Activated CD8-positive, alpha-beta memory T cell treated with anti-CD3 and anti-CD28 coated beads for 24 hours (primary cell): ENCODE measurements around the gene SLC9A7.

Source experiments
- DNase-seq: peaks from one replicate; pipeline ENCODE4 v3.0.0-alpha.2; 2020

SLC9A7 gene

DNA sequence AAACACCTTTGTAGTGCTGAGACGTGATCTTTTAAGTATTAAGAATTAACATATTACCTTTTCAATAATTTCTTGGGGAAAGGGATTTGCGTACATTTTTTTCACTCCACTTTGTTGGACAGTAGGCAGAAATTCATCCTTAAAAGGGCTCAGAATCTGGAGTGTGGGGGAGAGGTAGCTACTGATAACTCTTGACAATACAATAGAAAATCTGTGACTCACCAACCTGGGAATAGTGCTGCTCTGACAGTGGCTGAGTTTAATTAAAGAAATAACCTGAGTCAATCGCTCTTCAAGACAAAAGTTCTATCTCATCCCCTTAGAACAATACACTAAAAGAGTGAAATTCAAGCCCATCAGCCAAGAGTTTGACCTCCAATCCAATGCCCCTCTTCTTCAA is 60.2 kb downstream of the SLC9A7 start:
- DNase-seq, result no peak

DNA sequence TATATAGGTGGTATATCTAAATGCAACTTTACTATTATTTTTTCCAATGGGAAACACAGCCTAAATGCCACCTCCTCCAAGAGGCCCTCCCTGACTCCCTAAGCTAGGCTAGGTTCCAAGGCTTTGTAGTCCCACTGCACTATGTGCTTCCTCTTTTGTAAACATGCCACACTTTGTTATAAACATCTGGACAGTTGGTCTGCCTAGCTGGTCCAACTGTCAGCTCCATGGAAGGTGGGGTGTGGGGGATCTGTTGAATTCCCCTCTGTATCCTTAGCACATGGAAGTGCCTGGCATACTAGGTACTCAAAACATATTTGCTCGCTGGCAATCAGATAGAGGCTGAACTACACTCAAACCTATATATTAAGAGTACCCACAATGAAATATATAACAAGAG is 63.4 kb downstream of the SLC9A7 start:
- no peak for DNase-seq

DNA sequence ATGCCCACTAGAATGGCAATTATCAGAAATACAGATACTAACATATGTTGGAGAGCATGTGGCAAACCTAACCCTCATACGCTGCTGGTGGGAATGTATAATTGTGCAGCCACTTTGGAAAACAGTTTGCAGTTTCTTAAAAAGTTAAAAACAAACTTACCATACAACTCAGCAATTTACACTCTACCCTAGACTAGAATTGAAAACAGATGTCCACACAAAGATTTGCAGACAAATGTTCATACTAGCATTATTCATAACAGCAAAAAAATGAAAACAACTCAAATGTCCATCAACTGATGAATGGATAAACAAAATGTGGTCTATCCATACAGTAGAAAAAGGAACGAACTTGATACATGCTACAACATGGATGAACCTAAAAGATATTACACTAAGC is 64.4 kb downstream of the SLC9A7 start:
- no peak for DNase-seq

DNA sequence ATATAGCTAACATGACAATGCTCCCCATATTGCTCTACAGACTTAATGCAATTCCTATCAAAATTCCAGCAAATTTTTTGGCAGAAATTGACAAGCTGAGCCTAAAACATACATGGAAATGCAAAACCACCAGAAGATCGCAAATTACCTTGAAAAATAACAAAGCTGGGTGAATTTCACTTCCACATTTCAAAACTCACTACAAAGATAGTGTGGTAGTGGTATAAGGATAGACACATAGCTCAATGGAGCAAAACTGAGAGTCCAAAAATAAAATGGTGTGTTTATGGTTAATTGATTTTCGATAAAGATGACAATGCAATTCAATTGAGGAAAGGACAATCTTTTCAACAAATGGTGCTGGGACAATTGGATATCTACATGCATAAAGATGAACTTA is 65.8 kb downstream of the SLC9A7 start:
- no peak for DNase-seq

DNA sequence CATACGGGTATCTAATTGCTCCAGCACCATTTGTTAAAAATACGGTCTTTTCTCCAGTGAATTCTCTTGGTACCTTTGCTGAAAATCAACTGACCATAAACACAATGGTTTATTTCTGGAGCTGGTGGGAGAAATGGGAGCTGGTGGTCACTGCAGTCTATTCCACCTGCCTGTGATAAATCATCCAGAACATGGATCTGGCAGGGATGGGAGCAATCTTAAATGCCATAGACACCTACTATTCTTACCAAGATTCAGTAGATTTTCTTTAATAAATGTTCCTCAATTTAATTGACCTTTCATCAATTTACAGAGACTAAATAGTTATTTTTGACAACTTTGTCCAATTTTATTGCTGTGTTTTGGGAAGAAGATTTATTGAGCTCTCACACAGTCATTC is 68.1 kb downstream of the SLC9A7 start:
- no peak for DNase-seq

DNA sequence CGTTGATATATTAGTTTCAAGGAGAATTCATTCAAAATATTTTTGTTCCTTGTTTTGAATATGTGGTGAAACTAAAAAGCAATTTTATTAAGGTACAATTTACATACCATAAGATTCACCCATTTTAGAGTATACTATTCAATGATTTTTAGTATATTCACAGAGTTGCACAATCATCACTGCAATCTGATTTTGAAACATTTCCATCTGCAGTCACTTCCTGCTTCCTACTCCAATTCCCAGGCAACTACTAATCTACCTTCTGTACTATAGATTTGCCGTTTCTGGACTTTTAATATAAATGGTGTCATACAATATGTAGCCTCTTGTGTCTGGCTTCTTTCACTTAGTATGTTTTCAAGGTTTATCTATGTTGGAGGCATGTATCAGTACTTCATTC is 71.3 kb downstream of the SLC9A7 start:
- no peak for DNase-seq

DNA sequence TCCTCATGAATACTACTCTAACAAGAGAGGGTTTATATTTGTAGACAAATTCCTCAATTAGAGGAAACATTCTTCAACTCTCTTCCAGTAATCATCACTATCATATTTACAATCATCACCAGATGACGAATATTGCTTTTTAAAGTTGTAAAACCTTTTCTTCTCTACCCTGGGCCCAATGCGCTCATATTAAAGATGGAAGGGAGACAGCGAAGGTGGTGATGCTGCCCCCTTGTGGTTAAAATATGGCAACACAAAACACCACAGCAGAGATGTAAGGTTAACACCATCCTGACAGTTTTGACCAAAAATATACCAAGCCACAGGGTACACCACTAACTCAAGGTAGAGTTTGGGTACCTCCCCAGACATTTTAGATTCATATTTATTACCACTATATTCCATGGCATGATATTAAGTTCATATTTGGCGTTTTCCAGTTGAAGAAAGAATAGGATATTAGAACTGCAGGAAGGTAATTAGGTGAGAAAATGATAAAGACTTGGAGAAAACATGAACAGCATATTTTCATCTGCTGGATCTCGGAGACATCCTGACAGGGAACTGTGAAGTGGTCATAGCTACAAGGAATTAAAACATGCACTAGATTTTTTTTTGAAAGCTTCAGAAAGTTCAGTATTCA is 72.8 kb downstream of the SLC9A7 start:
- no peak for DNase-seq

DNA sequence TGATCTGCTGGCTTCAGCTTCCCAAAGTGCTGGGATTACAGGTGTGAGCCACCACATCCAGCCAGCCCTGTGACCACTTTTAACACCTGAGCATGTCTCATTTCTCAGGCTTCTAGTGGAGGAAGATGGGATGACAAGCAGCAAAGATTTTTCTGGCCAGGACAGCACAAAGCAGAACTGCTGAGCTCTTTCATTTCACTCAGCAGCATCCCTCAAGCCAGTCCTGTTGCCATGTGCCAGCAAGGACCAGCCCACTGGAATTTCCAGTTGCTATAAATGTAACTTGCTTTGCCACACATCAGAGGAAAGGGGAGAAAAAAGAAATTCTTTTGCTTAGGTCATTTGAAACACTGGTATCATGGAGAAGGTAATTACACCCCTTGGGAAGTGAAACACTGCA is 75.9 kb downstream of the SLC9A7 start:
- no peak for DNase-seq

DNA sequence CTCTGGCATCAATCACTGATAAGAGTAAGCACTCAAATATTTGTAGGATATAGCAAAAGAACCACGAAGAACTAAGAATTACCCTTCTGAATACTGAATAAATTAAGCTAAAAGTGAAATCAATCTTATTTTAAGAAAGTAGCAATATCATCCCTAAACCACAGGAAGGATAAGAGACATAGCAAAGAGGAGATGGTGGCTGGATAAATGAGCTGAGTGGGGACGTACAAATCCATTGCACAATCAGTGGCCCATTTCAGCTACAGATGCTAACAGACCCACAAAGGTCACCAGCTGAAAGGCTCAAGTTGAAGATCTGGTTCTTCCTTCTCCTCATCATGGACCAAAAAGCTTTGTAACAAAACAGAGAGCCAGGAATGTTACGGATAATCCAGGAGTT is 77.1 kb downstream of the SLC9A7 start:
- DNase-seq, result no peak

DNA sequence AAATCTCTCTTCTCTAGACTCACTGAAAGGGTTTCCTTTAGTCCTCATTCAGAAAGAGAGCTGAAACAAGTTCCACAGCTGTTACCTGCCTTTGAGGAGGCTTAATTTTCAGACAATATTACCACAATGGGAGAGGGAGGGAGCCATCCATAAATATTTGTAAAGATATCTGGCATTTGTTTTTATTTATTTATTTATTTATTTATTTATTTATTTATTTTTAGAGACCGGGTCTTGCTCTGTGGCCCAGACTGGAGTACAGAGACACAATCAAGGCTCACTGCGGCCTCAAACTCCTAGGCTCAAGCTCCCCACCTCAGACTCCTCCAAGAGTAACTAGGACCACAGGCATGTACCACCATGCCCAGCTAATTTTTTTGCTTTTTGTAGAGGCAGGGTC is 80.7 kb downstream of the SLC9A7 start:
- no peak for DNase-seq

DNA sequence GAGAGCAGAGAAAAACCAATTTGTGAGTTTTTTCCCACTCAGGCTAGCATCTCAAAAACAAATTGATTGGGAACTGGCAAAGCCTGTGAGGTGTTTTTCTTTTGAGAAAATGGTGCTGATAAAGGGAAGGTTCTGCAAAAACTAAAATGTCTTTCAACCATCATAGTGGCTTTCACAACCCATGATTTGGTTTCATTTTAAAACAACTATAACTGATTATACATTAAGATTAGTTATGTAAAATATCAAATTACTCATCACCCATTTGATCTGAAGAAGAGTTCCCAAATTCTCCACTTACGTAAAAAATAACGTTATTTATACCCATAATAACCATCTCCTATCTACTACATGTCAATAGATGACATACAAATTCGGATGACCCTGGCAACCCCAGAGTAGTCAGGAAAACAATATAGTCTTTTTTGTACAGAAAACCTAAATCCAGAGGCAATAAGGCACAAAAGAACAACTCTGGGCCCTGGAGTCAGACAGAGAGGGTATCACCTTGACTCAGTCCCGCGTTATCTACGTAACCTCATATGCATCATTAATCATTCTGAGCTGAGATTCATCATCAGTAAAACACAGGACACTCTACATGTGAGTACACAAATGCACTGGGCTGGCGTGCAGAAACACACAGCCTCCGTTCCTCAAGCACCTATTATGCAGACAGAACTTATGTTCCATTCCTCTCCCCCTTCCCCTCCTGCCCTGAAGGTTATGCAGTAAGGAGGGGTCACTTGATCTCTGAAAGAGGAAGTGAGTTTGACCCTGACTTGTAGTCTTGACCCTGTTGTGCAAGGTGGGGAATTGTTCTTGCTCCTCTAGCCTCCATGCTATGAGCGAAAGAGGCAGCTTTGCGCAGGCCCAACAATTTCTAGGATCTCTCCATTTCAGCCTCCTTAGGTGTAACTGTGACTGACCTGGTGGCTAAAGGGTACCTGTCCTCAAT is 82.2 kb downstream of the SLC9A7 start:
- DNase-seq, result no peak

DNA sequence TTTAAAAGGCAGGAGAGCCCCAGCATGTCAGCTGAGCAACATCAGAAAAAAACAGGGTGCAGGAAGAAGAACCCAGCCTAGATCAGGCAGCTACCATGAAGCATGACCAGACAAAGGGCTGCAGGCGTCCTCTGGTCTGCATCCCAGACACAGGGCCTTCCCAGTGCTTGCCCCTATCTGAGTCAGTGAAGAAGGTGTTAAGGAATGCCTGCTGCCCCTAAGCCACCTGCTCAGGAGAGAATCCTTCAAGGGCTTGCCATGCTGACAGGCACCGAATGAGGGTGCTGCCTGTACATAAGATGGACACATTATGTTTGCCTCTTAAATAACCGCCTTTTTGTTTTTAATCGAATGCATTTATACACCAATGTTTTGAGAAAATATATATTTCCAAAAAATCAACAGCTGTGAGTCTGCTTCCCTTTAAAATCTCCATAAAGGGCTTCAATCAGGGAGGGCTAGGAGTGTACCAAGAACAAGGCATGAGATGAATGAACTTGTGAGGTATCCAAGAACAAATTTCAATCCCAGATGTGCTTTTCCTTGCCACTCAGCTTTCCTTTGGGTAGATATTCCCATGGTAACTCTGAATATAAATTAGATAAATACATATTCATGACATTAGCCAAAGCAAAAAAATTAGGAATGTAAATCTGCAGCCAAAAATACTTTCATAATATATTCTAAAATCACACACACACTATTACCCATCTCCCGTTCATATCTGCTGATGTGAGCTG is 85.1 kb downstream of the SLC9A7 start:
- no peak for DNase-seq

DNA sequence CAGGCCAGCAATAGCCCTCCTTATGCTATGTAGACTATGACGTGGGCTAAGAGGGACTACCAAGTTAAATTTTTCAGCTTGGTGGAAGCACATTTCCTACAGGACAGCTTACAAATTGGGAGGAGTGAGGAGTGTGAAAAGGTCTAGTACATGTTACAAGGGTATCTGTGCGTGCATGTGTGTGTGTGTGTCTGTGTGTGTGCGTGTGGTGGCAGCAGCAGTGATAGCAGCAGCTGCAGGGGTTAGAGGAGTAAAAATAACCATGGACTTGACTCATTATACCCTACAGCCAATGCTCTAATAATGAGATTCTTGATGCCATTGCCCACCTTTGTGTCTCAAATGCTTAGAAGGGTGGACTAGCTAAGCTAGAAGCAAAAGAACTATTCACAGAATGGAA is 88.6 kb downstream of the SLC9A7 start:
- no peak for DNase-seq

DNA sequence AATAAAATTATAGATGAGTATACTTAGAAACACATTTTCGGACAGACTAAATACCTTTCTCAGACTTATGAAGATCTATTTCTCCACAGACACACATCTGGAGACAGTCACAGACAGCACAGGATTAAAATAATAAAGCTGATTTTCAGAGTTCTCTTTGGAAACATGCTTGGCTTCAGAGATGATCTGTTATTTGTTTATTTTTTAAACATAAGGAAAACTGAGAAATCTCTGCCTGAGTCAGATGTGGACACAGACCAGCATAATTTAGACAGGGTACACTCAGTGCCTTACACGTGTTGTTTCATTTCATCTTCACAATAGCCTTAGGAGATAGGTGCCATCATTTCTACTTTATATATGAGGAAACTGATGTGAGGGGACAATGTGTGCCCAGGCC is 92.1 kb downstream of the SLC9A7 start:
- DNase-seq, result no peak

DNA sequence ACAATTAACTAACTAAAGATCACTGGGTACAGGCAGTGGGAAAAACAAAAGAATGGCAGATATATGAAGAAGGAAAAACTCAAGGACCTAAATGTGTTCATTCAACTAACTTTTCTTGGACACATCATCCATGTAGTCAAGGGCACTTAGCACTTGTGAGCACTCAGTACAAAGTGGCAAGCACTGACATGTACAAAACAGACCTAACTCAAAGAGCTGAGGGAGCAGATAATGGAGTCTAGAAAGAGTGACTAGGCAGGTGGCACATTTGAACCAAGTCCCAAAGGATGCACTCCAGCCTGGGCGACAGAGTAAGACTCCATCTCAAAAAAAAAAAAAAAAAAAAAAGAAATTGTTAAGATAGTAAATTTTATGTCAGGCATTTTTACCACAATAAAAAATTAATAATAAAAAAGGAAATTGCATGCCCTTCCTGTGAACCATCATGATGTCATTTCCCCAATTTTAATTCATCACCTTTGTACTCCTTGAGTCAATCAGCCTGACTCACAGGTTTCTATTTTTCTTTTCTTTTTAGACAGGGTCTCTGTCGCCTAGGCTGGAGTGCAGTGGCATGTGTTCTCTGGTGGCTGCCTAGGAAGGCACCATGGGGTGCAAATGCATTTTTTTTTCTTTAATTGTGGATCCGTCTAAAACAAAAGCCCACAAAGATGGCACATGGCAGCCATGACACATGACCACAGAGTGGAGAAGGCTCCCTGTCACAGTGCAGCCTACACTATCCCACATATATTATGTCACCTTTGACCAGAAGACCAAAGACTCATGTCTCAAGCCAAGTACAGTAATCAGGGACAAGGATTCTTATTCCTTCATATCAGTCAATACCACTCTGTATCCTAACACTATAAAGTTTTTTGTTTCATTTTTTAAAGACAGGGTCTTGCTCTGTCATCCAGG is 93.4 kb downstream of the SLC9A7 start:
- DNase-seq, result no peak

DNA sequence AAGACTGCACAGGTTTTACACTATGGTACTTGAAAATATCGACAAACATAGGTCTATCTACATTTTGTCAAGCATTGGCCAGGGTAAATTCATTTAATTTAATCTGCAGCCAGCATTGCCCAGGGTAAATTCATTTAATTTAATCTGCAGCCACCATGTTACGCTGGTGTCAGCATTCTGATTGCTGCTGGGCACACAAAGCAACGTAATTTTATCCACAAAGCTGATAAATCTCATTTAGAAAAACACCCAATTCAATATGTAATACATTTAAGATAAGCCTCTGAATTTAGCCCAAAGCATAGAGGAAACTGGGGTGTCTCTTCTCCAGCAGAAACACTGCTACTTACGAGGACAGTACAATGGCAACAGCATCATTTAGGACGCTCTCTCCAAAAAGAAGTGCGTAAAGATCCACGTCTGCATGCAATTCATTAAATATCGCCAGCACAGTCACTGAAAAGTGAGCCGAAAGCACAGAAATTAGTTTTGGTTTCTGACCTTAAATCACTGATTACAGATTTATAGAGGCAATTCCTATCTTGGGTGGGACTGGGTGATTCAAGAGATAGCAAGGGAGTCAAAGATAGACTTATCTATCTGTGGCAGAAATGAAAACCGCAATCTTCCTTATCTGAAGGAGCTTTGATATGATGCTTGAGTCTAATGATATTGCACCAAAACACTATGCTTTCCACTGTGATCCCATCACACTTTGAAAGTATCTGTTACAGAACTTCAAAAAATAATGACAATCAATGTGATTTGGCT is 96.5 kb downstream of the SLC9A7 start:
- DNase-seq, result no peak

DNA sequence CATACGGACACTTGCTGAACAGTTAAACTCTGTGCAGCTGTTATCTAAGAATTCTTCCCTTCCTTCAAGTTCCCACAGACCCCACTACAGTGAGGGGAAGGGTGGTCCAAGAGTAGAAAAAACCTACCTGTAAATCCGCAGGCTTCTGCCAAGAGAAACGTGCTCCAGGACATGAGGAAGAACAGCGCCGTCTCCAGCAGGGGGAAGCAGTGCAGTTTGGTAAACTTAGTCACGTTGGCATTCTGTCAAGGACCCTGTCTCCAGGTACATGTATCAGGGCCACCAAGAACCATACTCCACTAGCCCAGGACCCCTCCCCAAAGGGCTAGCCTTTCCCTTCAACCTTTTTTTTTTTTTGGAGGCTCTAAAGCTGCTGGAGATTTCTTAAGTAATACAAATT is 105.4 kb downstream of the SLC9A7 start:
- DNase-seq, result no peak

DNA sequence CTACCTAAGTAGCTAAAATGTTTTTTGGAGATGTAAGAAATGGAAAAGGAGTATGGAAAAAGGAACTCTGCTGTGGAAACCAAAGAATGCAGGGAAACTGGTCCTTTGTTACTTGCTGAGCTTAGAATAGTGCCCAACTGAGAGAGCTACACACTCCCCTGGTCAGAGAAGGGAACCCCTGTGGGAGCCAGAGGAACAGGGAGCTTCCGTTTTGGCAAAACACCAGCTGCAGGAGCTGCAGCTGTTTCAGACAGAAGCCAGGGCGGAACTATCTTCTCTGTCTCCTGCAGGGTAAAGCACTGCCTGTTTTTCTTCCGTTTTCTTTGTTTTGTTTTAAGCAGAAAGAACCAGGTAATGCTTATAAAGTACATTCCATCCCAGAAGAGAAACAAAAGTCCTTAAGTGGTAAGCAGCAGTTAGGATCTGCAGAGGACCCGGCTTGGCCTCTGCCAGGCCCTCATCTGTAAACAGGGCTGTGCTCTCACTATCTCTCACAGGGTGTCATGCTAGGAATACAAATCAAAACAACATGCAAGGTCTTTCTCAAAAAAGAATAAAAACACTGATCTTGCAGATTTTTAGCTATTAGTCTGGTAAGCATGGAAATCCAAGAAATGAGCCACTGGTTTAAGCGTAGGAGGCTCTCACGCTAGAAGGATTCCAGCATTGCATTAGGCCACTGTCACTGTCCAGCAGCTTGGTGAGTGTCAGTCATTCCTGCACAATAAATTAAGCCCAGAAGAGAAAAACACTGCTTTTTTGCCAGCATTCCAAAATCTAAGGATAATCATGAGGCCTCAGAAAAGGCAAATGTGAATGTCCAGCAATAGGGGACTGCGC is 109.3 kb downstream of the SLC9A7 start:
- DNase-seq, result no peak

DNA sequence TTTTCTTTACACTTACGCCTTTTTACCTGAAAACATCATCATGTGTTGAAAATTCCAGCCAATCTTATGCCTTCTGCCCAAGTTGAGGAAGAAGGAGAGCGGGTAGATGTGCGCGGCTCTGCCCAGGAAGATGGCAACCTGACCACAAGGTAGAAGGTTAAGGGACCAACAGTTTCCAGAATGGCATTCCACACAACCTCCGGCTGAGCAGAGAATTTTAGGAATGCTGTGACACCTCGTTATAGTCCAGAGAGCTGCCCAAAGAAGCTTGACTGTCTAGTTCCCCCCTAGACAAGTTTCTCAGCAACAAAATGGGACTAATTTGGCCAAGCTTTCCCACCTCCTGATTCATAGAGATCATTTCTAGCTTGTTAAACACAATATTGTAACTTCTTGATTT is 110.3 kb downstream of the SLC9A7 start:
- DNase-seq, result no peak

DNA sequence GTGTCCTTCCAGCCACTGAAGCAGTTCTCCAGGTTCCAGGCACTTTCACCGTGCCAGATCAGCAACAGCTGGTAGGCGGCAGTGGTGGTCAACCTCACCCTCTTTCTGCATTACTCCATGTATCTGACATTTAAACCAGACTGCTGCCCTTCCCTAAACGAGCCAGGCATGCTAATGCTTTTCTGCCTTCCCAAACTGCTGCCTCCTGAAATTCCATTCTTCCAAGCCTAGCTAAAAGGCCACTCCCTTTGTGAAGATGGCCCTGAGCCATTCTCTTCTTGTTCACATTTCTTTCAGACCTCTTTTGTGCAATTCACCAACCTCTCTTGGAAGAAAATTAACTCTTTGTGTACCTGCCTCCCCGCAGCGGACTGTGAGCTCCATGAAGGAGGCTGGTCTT is 111.7 kb downstream of the SLC9A7 start:
- no peak for DNase-seq

DNA sequence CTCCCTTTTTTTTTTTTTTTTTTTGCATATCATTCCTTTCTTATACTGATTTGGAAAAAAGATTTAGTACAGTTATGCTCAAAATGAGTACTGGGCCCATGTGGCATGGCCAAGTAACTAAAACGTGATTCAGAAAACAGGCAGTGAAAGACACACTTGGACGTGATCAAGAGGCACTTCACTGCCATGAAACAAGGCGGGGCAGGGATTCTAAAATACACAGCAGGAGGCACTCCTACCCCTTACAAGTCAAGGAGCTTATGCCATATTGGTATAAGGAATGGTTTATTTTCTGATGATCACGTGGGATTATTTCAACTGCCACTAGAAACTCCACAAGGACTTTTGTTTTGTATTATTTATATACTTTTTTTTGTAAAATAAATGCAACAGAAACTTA is 113.3 kb downstream of the SLC9A7 start:
- no peak for DNase-seq
